Measurements from ENCODE around the gene FLCN. TPM values are rescaled to one million over a fixed set of nuclear protein-coding genes. Genes with fewer than 3 reads are reported as not detected.

FLCN gene
- total and polyA plus RNA-seq, 2 experiments from 2014 or later, result 12.1 to 36.6 TPM

DNA sequence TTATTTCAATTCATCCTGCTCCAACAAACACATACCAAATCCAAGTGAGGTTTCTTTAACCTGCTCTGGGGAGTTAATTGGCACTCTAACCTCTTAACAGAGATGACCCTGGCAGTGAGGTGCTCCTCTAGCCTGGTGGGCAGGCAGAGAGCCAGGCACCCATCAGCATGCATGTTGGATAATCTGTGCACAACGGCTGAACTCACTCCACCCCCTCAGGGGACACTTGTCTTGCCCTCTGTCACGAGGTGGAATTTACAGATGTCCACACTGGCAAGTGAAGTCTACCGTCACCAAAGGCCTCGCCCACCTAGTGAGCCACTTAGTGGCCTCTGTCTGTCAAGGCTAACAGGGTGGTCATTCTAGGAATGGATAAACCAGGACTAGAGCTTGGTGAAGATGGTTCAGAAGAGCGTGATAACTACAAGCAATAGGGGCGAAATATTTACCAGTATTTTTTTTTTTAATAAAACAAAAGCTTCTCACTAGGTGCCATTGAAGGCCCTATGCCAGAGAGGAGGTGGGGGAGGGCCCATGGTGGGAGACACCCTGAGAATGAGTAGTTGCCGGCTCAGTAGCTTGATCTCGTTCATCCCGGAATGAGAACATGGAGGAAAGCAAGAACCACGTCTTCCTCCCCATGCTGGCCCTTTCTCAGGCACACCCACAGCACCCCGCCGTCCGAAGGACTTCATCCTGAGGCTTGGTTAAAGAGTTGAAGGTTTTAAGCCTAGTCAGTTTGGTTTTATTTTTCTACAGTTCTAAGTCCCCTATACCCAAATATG lies 56.0 kb downstream of the FLCN start (continued):
- TF ChIP-seq, protein P1, sequence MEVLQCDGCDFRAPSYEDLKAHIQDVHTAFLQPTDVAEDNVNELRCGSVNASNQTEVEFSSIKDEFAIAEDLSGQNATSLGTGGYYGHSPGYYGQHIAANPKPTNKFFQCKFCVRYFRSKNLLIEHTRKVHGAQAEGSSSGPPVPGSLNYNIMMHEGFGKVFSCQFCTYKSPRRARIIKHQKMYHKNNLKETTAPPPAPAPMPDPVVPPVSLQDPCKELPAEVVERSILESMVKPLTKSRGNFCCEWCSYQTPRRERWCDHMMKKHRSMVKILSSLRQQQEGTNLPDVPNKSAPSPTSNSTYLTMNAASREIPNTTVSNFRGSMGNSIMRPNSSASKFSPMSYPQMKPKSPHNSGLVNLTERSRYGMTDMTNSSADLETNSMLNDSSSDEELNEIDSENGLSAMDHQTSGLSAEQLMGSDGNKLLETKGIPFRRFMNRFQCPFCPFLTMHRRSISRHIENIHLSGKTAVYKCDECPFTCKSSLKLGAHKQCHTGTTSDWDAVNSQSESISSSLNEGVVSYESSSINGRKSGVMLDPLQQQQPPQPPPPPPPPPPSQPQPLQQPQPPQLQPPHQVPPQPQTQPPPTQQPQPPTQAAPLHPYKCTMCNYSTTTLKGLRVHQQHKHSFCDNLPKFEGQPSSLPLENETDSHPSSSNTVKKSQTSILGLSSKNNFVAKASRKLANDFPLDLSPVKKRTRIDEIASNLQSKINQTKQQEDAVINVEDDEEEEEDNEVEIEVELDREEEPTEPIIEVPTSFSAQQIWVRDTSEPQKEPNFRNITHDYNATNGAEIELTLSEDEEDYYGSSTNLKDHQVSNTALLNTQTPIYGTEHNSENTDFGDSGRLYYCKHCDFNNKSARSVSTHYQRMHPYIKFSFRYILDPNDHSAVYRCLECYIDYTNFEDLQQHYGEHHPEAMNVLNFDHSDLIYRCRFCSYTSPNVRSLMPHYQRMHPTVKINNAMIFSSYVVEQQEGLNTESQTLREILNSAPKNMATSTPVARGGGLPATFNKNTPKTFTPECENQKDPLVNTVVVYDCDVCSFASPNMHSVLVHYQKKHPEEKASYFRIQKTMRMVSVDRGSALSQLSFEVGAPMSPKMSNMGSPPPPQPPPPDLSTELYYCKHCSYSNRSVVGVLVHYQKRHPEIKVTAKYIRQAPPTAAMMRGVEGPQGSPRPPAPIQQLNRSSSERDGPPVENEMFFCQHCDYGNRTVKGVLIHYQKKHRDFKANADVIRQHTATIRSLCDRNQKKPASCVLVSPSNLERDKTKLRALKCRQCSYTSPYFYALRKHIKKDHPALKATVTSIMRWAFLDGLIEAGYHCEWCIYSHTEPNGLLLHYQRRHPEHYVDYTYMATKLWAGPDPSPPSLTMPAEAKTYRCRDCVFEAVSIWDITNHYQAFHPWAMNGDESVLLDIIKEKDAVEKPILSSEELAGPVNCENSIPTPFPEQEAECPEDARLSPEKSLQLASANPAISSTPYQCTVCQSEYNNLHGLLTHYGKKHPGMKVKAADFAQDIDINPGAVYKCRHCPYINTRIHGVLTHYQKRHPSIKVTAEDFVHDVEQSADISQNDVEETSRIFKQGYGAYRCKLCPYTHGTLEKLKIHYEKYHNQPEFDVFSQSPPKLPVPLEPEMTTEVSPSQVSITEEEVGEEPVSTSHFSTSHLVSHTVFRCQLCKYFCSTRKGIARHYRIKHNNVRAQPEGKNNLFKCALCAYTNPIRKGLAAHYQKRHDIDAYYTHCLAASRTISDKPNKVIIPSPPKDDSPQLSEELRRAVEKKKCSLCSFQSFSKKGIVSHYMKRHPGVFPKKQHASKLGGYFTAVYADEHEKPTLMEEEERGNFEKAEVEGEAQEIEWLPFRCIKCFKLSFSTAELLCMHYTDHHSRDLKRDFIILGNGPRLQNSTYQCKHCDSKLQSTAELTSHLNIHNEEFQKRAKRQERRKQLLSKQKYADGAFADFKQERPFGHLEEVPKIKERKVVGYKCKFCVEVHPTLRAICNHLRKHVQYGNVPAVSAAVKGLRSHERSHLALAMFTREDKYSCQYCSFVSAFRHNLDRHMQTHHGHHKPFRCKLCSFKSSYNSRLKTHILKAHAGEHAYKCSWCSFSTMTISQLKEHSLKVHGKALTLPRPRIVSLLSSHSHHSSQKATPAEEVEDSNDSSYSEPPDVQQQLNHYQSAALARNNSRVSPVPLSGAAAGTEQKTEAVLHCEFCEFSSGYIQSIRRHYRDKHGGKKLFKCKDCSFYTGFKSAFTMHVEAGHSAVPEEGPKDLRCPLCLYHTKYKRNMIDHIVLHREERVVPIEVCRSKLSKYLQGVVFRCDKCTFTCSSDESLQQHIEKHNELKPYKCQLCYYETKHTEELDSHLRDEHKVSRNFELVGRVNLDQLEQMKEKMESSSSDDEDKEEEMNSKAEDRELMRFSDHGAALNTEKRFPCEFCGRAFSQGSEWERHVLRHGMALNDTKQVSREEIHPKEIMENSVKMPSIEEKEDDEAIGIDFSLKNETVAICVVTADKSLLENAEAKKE (CRISPR knock-in tag; IDR thresholded peaks at IDR 0.05), result no peak
- TF ChIP-seq, protein P2, sequence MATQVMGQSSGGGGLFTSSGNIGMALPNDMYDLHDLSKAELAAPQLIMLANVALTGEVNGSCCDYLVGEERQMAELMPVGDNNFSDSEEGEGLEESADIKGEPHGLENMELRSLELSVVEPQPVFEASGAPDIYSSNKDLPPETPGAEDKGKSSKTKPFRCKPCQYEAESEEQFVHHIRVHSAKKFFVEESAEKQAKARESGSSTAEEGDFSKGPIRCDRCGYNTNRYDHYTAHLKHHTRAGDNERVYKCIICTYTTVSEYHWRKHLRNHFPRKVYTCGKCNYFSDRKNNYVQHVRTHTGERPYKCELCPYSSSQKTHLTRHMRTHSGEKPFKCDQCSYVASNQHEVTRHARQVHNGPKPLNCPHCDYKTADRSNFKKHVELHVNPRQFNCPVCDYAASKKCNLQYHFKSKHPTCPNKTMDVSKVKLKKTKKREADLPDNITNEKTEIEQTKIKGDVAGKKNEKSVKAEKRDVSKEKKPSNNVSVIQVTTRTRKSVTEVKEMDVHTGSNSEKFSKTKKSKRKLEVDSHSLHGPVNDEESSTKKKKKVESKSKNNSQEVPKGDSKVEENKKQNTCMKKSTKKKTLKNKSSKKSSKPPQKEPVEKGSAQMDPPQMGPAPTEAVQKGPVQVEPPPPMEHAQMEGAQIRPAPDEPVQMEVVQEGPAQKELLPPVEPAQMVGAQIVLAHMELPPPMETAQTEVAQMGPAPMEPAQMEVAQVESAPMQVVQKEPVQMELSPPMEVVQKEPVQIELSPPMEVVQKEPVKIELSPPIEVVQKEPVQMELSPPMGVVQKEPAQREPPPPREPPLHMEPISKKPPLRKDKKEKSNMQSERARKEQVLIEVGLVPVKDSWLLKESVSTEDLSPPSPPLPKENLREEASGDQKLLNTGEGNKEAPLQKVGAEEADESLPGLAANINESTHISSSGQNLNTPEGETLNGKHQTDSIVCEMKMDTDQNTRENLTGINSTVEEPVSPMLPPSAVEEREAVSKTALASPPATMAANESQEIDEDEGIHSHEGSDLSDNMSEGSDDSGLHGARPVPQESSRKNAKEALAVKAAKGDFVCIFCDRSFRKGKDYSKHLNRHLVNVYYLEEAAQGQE (IDR thresholded peaks at IDR 0.05; ENCODE audit: unreplicated experiment), result no peak
- TF ChIP-seq, protein P3, sequence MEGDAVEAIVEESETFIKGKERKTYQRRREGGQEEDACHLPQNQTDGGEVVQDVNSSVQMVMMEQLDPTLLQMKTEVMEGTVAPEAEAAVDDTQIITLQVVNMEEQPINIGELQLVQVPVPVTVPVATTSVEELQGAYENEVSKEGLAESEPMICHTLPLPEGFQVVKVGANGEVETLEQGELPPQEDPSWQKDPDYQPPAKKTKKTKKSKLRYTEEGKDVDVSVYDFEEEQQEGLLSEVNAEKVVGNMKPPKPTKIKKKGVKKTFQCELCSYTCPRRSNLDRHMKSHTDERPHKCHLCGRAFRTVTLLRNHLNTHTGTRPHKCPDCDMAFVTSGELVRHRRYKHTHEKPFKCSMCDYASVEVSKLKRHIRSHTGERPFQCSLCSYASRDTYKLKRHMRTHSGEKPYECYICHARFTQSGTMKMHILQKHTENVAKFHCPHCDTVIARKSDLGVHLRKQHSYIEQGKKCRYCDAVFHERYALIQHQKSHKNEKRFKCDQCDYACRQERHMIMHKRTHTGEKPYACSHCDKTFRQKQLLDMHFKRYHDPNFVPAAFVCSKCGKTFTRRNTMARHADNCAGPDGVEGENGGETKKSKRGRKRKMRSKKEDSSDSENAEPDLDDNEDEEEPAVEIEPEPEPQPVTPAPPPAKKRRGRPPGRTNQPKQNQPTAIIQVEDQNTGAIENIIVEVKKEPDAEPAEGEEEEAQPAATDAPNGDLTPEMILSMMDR (conservative IDR thresholded peaks at IDR 0.05; ENCODE audit: low read depth in 2 of 2), result no peak
- TF ChIP-seq STAT1 (IDR thresholded peaks at IDR 0.05; ENCODE audit: unreplicated experiment) (no peak), NANOG (IDR thresholded peaks at IDR 0.05; ENCODE audit: borderline replicate concordance) (no peak), ZNF331 (CRISPR knock-in tag; IDR thresholded peaks at IDR 0.05; ENCODE audit: low read depth) (no peak), CREB1 (CRISPR knock-in tag; IDR thresholded peaks at IDR 0.05; ENCODE audit: low read depth) (no peak)

Data from GM23338 (cell line).